DOHH2 (cell line): ENCODE data around the gene SSUH2.

Source experiments
- H3F3A ChIP-seq: fragments of 200-600 bp; sonication (generic), shearing (Covaris generic); 2 replicates; pipeline ENCODE4 v1.6.0; 2016; ENCODE audit warnings: antibody characterized with exemption, mild to moderate bottlenecking; ENCODE audit not compliant: control insufficient read depth, insufficient read depth
- H3K27ac ChIP-seq: fragments of 200-600 bp; sonication (generic); 2 replicates; pipeline ENCODE4 v1.5.1; 2014; ENCODE audit warnings: low read depth, mild to moderate bottlenecking, low read length, moderate library complexity
- H3K27me3 ChIP-seq: fragments of 200-600 bp; sonication (generic); 2 replicates; pipeline ENCODE4 v1.6.1; 2014; ENCODE audit warnings: mild to moderate bottlenecking, low read length, mixed read lengths; ENCODE audit not compliant: control insufficient read depth
- H3K36me3 ChIP-seq: fragments of 200-600 bp; sonication (generic); 2 replicates; pipeline ENCODE4 v1.6.1; 2014; ENCODE audit warnings: mild to moderate bottlenecking, low read length, moderate library complexity, mixed read lengths; ENCODE audit not compliant: control insufficient read depth
- H3K4me1 ChIP-seq: fragments of 200-600 bp; sonication (generic); 2 replicates; pipeline ENCODE4 v1.6.1; 2014; ENCODE audit warnings: mild to moderate bottlenecking, low read length, mixed read lengths; ENCODE audit not compliant: control insufficient read depth
- H3K4me2 ChIP-seq: fragments of 200-600 bp; sonication (generic); 2 replicates; pipeline ENCODE4 v1.6.0; 2014; ENCODE audit warnings: mild to moderate bottlenecking, low read length, moderate library complexity
- H3K4me3 ChIP-seq: fragments of 200-600 bp; sonication (generic); 2 replicates; pipeline ENCODE4 v1.5.1; 2014; ENCODE audit warnings: mild to moderate bottlenecking, low read length, mixed read lengths
- H3K79me2 ChIP-seq: fragments of 200-600 bp; sonication (generic); 2 replicates; pipeline ENCODE4 v1.6.1; 2014; ENCODE audit warnings: mild to moderate bottlenecking, low read length, mixed read lengths; ENCODE audit not compliant: control insufficient read depth
- H3K9me2 ChIP-seq: fragments of 200-600 bp; sonication (generic); replicated peaks from 2 replicates; pipeline ENCODE4 v1.6.1; 2014; ENCODE audit warnings: mild to moderate bottlenecking, low read length, mixed read lengths; ENCODE audit not compliant: control insufficient read depth
- H3K9me3 ChIP-seq: fragments of 200-600 bp; sonication (generic); 2 replicates; pipeline ENCODE4 v1.6.1; 2014; ENCODE audit warnings: antibody characterized with exemption, low read length, mixed read lengths; ENCODE audit not compliant: control insufficient read depth, insufficient read depth
- H4K20me1 ChIP-seq: fragments of 200-600 bp; sonication (generic); 2 replicates; pipeline ENCODE4 v1.6.0; 2014; ENCODE audit warnings: low read depth, mild to moderate bottlenecking, antibody characterized with exemption, low read length, moderate library complexity; ENCODE audit not compliant: control insufficient read depth, insufficient read depth
- EZH2phosphoT487 ChIP-seq: fragments of 200-600 bp; sonication (generic); IDR thresholded peaks from 2 replicates; pipeline ENCODE4 v1.6.1; 2017; ENCODE audit warnings: borderline replicate concordance, mild to moderate bottlenecking, antibody characterized with exemption, low read length, moderate library complexity, mixed read lengths
- TF ChIP-seq, protein P1 (sequence below): fragments of 200-600 bp; sonication (generic); IDR thresholded peaks from one replicate; pipeline ENCODE4 v1.5.1; 2014; ENCODE audit warnings: antibody characterized with exemption, mild to moderate bottlenecking, low read depth, low read length; ENCODE audit not compliant: poor library complexity, severe bottlenecking

SSUH2 gene

DNA sequence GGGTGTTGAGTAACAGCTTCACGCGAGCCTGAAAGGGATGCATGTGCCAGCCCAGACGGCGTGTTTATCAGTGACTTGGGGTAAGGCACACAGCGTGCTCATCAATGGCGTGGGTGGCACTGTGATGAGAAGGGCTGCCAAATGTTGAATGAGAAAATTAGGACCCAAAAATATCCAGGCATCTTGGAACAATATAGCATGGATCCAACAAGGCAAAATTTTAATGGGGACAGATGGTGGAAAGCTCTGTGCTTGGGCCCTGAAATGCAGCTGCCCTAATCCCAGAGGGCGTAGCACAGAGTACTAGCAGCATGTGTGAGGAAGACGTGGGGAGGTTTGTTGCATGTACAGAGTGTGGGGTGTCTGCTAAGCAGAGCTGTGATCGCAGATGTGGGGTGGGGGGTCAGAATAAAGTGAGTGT lies 48.9 kb downstream of the SSUH2 start:
- no peaks in the 10 kb centered on the region for H3K79me2 ChIP-seq
- no peak for TF ChIP-seq EZH2phosphoT487
- TF ChIP-seq, protein P1, sequence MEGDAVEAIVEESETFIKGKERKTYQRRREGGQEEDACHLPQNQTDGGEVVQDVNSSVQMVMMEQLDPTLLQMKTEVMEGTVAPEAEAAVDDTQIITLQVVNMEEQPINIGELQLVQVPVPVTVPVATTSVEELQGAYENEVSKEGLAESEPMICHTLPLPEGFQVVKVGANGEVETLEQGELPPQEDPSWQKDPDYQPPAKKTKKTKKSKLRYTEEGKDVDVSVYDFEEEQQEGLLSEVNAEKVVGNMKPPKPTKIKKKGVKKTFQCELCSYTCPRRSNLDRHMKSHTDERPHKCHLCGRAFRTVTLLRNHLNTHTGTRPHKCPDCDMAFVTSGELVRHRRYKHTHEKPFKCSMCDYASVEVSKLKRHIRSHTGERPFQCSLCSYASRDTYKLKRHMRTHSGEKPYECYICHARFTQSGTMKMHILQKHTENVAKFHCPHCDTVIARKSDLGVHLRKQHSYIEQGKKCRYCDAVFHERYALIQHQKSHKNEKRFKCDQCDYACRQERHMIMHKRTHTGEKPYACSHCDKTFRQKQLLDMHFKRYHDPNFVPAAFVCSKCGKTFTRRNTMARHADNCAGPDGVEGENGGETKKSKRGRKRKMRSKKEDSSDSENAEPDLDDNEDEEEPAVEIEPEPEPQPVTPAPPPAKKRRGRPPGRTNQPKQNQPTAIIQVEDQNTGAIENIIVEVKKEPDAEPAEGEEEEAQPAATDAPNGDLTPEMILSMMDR, result no peak
- no peaks in the 10 kb centered on the region for H3K9me2 ChIP-seq
- H3K4me3 ChIP-seq, result no peak overlapping the region
- H3K9me3 ChIP-seq, result no peaks in the 10 kb centered on the region
- H3K27ac ChIP-seq, result no peak overlapping the region
- no peaks in the 10 kb centered on the region for H3F3A ChIP-seq
- no peaks in the 10 kb centered on the region for H3K36me3 ChIP-seq
- H3K27me3 ChIP-seq, result no peaks in the 10 kb centered on the region; the same call in 1 of the 2 replicates
- no peaks in the 10 kb centered on the region for H3K4me1 ChIP-seq
- H3K4me2 ChIP-seq, result no peak overlapping the region
- H4K20me1 ChIP-seq, result no peaks in the 10 kb centered on the region

DNA sequence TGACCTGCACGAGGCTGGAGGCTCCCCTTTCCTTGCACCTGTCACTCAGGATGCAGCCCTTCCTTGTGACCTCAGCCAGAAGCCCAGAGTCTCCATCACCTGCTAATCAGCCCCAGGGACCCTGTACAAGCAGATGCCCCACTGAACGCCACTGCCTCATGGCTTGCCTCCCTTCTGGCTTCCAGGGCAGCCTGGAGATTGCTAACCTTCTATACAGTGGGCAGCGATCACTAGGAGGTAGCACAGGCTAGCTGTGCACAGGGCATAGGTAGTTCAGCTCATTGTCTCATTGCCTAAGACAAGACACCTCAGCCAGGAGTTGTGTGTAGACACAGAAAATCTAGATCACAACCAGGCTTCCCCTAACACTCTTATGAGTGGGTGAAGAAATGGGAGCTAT lies 49.3 kb downstream of the SSUH2 start:
- H4K20me1 ChIP-seq, result no peaks in the 10 kb centered on the region
- TF ChIP-seq EZH2phosphoT487, result no peak
- H3K27me3 ChIP-seq, result no peaks in the 10 kb centered on the region; the same call in 1 of the 2 replicates
- no peak overlapping the region for H3K4me3 ChIP-seq
- no peaks in the 10 kb centered on the region for H3K36me3 ChIP-seq
- H3K27ac ChIP-seq, result no peak overlapping the region
- no peak overlapping the region for H3K4me2 ChIP-seq
- no peaks in the 10 kb centered on the region for H3K79me2 ChIP-seq
- no peaks in the 10 kb centered on the region for H3K4me1 ChIP-seq
- no peaks in the 10 kb centered on the region for H3K9me2 ChIP-seq
- H3K9me3 ChIP-seq, result no peaks in the 10 kb centered on the region
- no peaks in the 10 kb centered on the region for H3F3A ChIP-seq

- no peaks in the 10 kb centered on the region for H3K9me2 ChIP-seq
- H3K36me3 ChIP-seq, result no peaks in the 10 kb centered on the region
- no peak overlapping the region for H3K4me2 ChIP-seq
- no peaks in the 10 kb centered on the region for H4K20me1 ChIP-seq
- TF ChIP-seq EZH2phosphoT487, result no peak
- TF ChIP-seq, protein P1, result no peak
- H3K4me1 ChIP-seq, result no peaks in the 10 kb centered on the region
- no peak overlapping the region for H3K4me3 ChIP-seq
- no peaks in the 10 kb centered on the region for H3K79me2 ChIP-seq
- H3K27ac ChIP-seq, result no peak overlapping the region
- no peaks in the 10 kb centered on the region for H3K27me3 ChIP-seq
- no peaks in the 10 kb centered on the region for H3F3A ChIP-seq
- no peaks in the 10 kb centered on the region for H3K9me3 ChIP-seq
These were observed 51.4 kb downstream of the SSUH2 start for GRCh38 chr3:8593021-8593827.

DNA sequence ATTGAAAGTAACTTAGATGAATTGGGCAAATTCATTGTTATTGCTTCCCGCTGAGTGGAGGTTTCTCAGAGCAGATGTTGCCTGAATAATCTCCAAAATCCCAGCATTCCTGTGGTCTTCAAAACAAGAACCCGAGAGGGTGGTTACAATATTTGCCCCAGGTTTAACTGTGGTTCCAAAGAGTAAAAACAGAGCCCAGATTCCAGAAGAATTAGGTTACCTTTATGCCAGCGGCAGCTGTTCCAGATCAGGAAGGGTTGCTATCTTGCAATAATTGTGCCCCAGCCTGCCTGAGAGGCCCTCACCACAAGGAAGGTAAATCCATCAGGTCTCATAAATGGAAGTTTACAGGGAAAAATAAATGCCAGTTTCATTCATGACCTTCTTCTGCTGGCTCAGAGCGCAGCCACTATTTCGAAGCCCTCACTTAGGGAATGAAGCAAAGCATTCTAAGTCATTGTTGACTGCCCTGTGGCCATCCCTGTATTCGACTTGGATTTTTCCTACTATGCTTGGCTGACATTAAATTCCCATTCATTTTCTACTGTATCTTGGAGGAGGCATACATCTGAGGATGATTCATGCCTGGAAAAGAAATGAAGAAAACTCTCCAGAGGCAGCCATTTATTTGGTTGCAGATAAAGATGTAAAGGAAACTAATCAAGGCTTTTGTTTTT lies 54.6 kb downstream of the SSUH2 start:
- H3K79me2 ChIP-seq, result no peaks in the 10 kb centered on the region
- no peak for TF ChIP-seq EZH2phosphoT487
- TF ChIP-seq, protein P1, result no peak

More for the DNA sequence above, 54.6 kb downstream of the SSUH2 start:
- Histone ChIP-seq H3K4me2 (no peak overlapping the region), H3F3A (no peaks in the 10 kb centered on the region), H3K4me3 (no peak overlapping the region), H3K4me1 (no peaks in the 10 kb centered on the region), H3K27ac (no peak overlapping the region), H3K9me2 (no peaks in the 10 kb centered on the region), H3K27me3 (no peaks in the 10 kb centered on the region), H3K9me3 (no peaks in the 10 kb centered on the region), H3K36me3 (no peaks in the 10 kb centered on the region), H4K20me1 (no peaks in the 10 kb centered on the region)
